GM19351 (cell line): ENCODE data around the gene TRPM3.

Source experiments
- ATAC-seq: cut with Tn5 transposase; IDR thresholded peaks from one replicate; pipeline ENCODE4 v1.9.1; 2021; ENCODE audit warnings: mild to moderate bottlenecking, moderate library complexity; ENCODE audit not compliant: unreplicated experiment

Gene TRPM3

GRCh38 chr9:70901013-70901412 is 220.4 kb downstream of the TRPM3 start:
- ATAC-seq, result no peak

- no peak for ATAC-seq
Observed at GRCh38 chr9:70893580-70894122, 227.8 kb downstream of the TRPM3 start.

- ATAC-seq, result no peak
Observed at GRCh38 chr9:70888471-70888870, 232.9 kb downstream of the TRPM3 start.

GRCh38 chr9:70887826-70888225 is 233.6 kb downstream of the TRPM3 start:
- no peak for ATAC-seq

- ATAC-seq, result no peak
Observed at GRCh38 chr9:70883963-70884793, 237.2 kb downstream of the TRPM3 start.

- ATAC-seq, result no peak
Observed at GRCh38 chr9:70883056-70883455, 238.4 kb downstream of the TRPM3 start.

GRCh38 chr9:70881333-70881732 is 240.1 kb downstream of the TRPM3 start:
- ATAC-seq, result no peak

GRCh38 chr9:70880535-70880934 is 240.9 kb downstream of the TRPM3 start:
- ATAC-seq, result no peak

GRCh38 chr9:70878576-70878975 is 242.8 kb downstream of the TRPM3 start:
- ATAC-seq, result no peak

GRCh38 chr9:70874451-70874850 is 247.0 kb downstream of the TRPM3 start:
- ATAC-seq, result no peak

GRCh38 chr9:70873506-70873905 is 247.9 kb downstream of the TRPM3 start:
- no peak for ATAC-seq

- ATAC-seq, result no peak
Observed at GRCh38 chr9:70868661-70869652, 252.5 kb downstream of the TRPM3 start.

- ATAC-seq, result no peak
Observed at GRCh38 chr9:70868041-70868440, 253.4 kb downstream of the TRPM3 start.

GRCh38 chr9:70865471-70865870 is 255.9 kb downstream of the TRPM3 start:
- ATAC-seq, result no peak

GRCh38 chr9:70861797-70862196 is 259.6 kb downstream of the TRPM3 start:
- no peak for ATAC-seq

GRCh38 chr9:70861376-70861775 is 260.0 kb downstream of the TRPM3 start:
- ATAC-seq, result no peak

- ATAC-seq, result no peak
Observed at GRCh38 chr9:70859694-70860093, 261.7 kb downstream of the TRPM3 start.

GRCh38 chr9:70856411-70856810 is 265.0 kb downstream of the TRPM3 start:
- no peak for ATAC-seq

- no peak for ATAC-seq
Observed at GRCh38 chr9:70852711-70853240, 268.6 kb downstream of the TRPM3 start.

GRCh38 chr9:70840266-70840665 is 281.2 kb downstream of the TRPM3 start:
- no peak for ATAC-seq

GRCh38 chr9:70835323-70835722 is 286.1 kb downstream of the TRPM3 start:
- ATAC-seq, result no peak
